DOHH2 (cell line): ENCODE measurements around the gene ROR1.

Source experiments
- CTCF ChIP-seq: fragments of 200-600 bp; sonication (generic); IDR thresholded peaks from one replicate; pipeline ENCODE4 v1.5.1; 2014; ENCODE audit warnings: antibody characterized with exemption, mild to moderate bottlenecking, low read depth, low read length; ENCODE audit not compliant: poor library complexity, severe bottlenecking
- EZH2phosphoT487 ChIP-seq: fragments of 200-600 bp; sonication (generic); IDR thresholded peaks from 2 replicates; pipeline ENCODE4 v1.6.1; 2017; ENCODE audit warnings: borderline replicate concordance, mild to moderate bottlenecking, antibody characterized with exemption, low read length, moderate library complexity, mixed read lengths

GRCh38 chr1:63756839-63757238 lies 17.0 kb upstream of the ROR1 start:
- no peak for TF ChIP-seq CTCF
- no peak for TF ChIP-seq EZH2phosphoT487
